Stimulated activated CD8-positive, alpha-beta memory T cell treated with anti-CD3 and anti-CD28 coated beads, Interleukin-12 subunit alpha, Interleukin-12 subunit beta, amount 100 ng/mL, for 4 hours (primary cell): Measurements from ENCODE around the gene ITGB2.
A peak's percentile ranks its signal among the peaks of the same experiment; 100 is the strongest.

Source experiments
- DNase-seq: peaks from one replicate; pipeline ENCODE4 v3.0.0-alpha.2; 2020; ENCODE audit warnings: low read depth

The ITGB2 gene

GRCh38 chr21:44955141-44955797 is 34.6 kb upstream of the ITGB2 start:
- DNase-seq, result no peak

- no peak for DNase-seq
These were observed 33.6 kb upstream of the ITGB2 start for GRCh38 chr21:44954281-44954771.

GRCh38 chr21:44953628-44954021 is 32.9 kb upstream of the ITGB2 start:
- DNase-seq, result no peak

GRCh38 chr21:44952929-44953627 is 32.4 kb upstream of the ITGB2 start:
- DNase-seq, result no peak

GRCh38 chr21:44952116-44952928 is 31.6 kb upstream of the ITGB2 start:
- no peak for DNase-seq

GRCh38 chr21:44951186-44951915 is 30.7 kb upstream of the ITGB2 start:
- DNase-seq, result no peak

GRCh38 chr21:44950351-44950750 is 29.7 kb upstream of the ITGB2 start:
- no peak for DNase-seq

- peak; percentile 55 for DNase-seq
These were observed 29.1 kb upstream of the ITGB2 start for GRCh38 chr21:44949779-44950198.

- DNase-seq, result no peak
These were observed 28.6 kb upstream of the ITGB2 start for GRCh38 chr21:44949161-44949778.

GRCh38 chr21:44948426-44949120 is 27.9 kb upstream of the ITGB2 start:
- no peak for DNase-seq

- DNase-seq, result no peak
These were observed 27.2 kb upstream of the ITGB2 start for GRCh38 chr21:44947930-44948331.

GRCh38 chr21:44947111-44947929 is 26.6 kb upstream of the ITGB2 start:
- no peak for DNase-seq

GRCh38 chr21:44946254-44947041 is 25.7 kb upstream of the ITGB2 start:
- DNase-seq, result no peak

- DNase-seq, result no peak
These were observed 23.9 kb upstream of the ITGB2 start for GRCh38 chr21:44944596-44944995.

- DNase-seq, result no peak
These were observed 23.2 kb upstream of the ITGB2 start for GRCh38 chr21:44943686-44944550.

- DNase-seq, result no peak
These were observed 22.4 kb upstream of the ITGB2 start for GRCh38 chr21:44943005-44943685.

- DNase-seq, result no peak
These were observed 21.9 kb upstream of the ITGB2 start for GRCh38 chr21:44942566-44942965.

- no peak for DNase-seq
These were observed 20.9 kb upstream of the ITGB2 start for GRCh38 chr21:44941567-44941966.
